Measurements from ENCODE around the gene EVC2. TPM values are rescaled to one million over a fixed set of nuclear protein-coding genes. Genes with fewer than 3 reads are reported as not detected.

EVC2 gene
- total and polyA plus RNA-seq, 9 of the 15 experiments (the other 6 are each of a cell fraction or from before 2014, with no cell fraction given): 0.03 to 0.55 (median 0.38) TPM; not detected in 1

DNA sequence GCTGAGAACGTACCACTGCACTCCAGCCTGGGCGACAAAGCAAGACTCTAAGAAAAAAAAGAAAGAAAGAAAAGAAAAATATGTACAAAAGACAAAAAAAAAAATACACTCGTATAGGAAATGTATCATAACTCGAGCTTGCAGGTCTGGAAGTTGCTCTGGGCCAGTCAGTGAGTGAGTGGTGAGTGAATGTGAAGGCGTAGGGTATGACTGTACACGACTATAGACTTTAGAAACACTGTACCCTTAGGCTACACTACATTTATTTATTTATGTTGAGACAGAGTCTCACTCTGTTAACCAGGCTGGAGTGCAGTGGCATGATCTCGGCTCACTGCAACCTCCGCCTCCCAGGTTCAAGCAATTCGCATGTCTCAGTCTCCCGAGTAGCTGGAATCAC, 29.4 kb downstream of the EVC2 start:
- FAIRE-seq (no peak), DNase-seq (ENCODE audit: extremely low read depth in 1 of 4, low spot score in 3 of 4) (no peak), ATAC-seq (no peak)
- H3K9ac ChIP-seq (ENCODE audit: insufficient read depth in 1 of 2, low read depth in 2 of 2, low read length in 2 of 2): no peak overlapping the region
- no peaks in the 10 kb centered on the region for H3K36me3 ChIP-seq (ENCODE audit: control insufficient read depth, insufficient read depth, low read length)
- H3K4me2 ChIP-seq (ENCODE audit: insufficient read depth, low read length): no peak overlapping the region
- H4K20me1 ChIP-seq (replicated peaks; ENCODE audit: control insufficient read depth, insufficient read depth, low read length): no peaks in the 10 kb centered on the region
- in situ Hi-C loops (cut with MboI): no loop called here
- H3K4me3 ChIP-seq: no peak overlapping the region
- H2AFZ ChIP-seq (ENCODE audit: low read depth, low read length): no peak overlapping the region
- no peaks in the 10 kb centered on the region for H3K9me3 ChIP-seq (replicated peaks; ENCODE audit: control insufficient read depth, insufficient read depth, low read depth, low read length)
- ChIA-PET CTCF (ENCODE audit: low intra/inter-chr PET ratio) (no interaction called here), POLR2A (no interaction called here)
- intact Hi-C loops (cut with micrococcal nuclease): no loop called here
- BruUV-seq (replicated peaks): no TSS peak
- H3K4me1 ChIP-seq (replicated peaks in 1 of 2; ENCODE audit: control insufficient read depth in 2 of 2, insufficient read depth in 2 of 2, low read length in 2 of 2): peaks cover 0 to 4% of the 10 kb centered on the region in 2 experiments; a peak in 2 of 5 replicates
- no peak overlapping the region for H3K27ac ChIP-seq (ENCODE audit: extremely low read depth, low read depth, low read length)
- H3K79me2 ChIP-seq (ENCODE audit: control insufficient read depth, insufficient read depth, low read length): no peaks in the 10 kb centered on the region
- 21% methylated on average over 6 of the region's 10 CpGs for WGBS (ENCODE audit: insufficient coverage, low coverage, missing lambda C conversion rate)
- H3K27me3 ChIP-seq (ENCODE audit: control insufficient read depth in 2 of 2, insufficient read depth in 2 of 2, low read length in 2 of 2): peaks cover 0 to 13% of the 10 kb centered on the region in 2 experiments; a peak in 1 of 5 replicates
- TF ChIP-seq NFIC (IDR thresholded peaks at IDR 0.05): no peak
- no peak for TF ChIP-seq TARDBP (IDR thresholded peaks at IDR 0.05)
- TF ChIP-seq DPF2 (IDR thresholded peaks at IDR 0.05): no peak
- no peaks in the 10 kb centered on the region for H3K9me1 ChIP-seq (ENCODE audit: control insufficient read depth, insufficient read depth, low read length)

- intact Hi-C loops (cut with micrococcal nuclease): no loop called here
- BruUV-seq (replicated peaks): no TSS peak
- no peak for FAIRE-seq
Observed at GRCh38 chr4:5676763-5677162, 31.6 kb downstream of the EVC2 start.

More at GRCh38 chr4:5676763-5677162, 31.6 kb downstream of the EVC2 start:
- H3K4me2 ChIP-seq (ENCODE audit: insufficient read depth, low read length): no peak overlapping the region
- H2AFZ ChIP-seq (ENCODE audit: low read depth, low read length): no peak overlapping the region
- ChIA-PET POLR2A (interaction anchor here (1.0 kb wide), 1 partner anchor 91 kb away, joined by 3 read pairs; no protein-coding TSS in a partner anchor), CTCF (ENCODE audit: low intra/inter-chr PET ratio) (no interaction called here)
- no peak for TF ChIP-seq ZSCAN29 (IDR thresholded peaks at IDR 0.05)
- no peak for TF ChIP-seq MTF1 (CRISPR knock-in tag; IDR thresholded peaks at IDR 0.05; ENCODE audit: borderline replicate concordance)
- TF ChIP-seq, protein P1, sequence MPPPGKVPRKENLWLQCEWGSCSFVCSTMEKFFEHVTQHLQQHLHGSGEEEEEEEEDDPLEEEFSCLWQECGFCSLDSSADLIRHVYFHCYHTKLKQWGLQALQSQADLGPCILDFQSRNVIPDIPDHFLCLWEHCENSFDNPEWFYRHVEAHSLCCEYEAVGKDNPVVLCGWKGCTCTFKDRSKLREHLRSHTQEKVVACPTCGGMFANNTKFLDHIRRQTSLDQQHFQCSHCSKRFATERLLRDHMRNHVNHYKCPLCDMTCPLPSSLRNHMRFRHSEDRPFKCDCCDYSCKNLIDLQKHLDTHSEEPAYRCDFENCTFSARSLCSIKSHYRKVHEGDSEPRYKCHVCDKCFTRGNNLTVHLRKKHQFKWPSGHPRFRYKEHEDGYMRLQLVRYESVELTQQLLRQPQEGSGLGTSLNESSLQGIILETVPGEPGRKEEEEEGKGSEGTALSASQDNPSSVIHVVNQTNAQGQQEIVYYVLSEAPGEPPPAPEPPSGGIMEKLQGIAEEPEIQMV (tag; conservative IDR thresholded peaks at IDR 0.05; ENCODE audit: low read depth): no peak
- TF ChIP-seq GTF2E2 (tag; IDR thresholded peaks at IDR 0.05): no peak
- TF ChIP-seq, protein P2, sequence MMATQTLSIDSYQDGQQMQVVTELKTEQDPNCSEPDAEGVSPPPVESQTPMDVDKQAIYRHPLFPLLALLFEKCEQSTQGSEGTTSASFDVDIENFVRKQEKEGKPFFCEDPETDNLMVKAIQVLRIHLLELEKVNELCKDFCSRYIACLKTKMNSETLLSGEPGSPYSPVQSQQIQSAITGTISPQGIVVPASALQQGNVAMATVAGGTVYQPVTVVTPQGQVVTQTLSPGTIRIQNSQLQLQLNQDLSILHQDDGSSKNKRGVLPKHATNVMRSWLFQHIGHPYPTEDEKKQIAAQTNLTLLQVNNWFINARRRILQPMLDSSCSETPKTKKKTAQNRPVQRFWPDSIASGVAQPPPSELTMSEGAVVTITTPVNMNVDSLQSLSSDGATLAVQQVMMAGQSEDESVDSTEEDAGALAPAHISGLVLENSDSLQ (IDR thresholded peaks at IDR 0.05): no peak
- no peak for TF ChIP-seq HNRNPUL1 (IDR thresholded peaks at IDR 0.05; ENCODE audit: low read length)
- TF ChIP-seq ZNF445 (CRISPR knock-in tag; IDR thresholded peaks at IDR 0.05; ENCODE audit: low read depth): no peak
- TF ChIP-seq CBX8 (IDR thresholded peaks at IDR 0.05; ENCODE audit: borderline replicate concordance, extremely low read depth, low read depth, low read length, poor library complexity, severe bottlenecking): no peak
- in situ Hi-C loops (cut with MboI): no loop called here
- H3K4me3 ChIP-seq: no peak overlapping the region
- H3K27ac ChIP-seq (ENCODE audit: extremely low read depth, low read depth, low read length): no peak overlapping the region
- H4K20me1 ChIP-seq (replicated peaks; ENCODE audit: control insufficient read depth, insufficient read depth, low read length): no peaks in the 10 kb centered on the region
- ATAC-seq (no peak), DNase-seq (ENCODE audit: extremely low read depth in 1 of 4, low spot score in 3 of 4) (no peak)
- H3K27me3 ChIP-seq (ENCODE audit: control insufficient read depth in 2 of 2, insufficient read depth in 2 of 2, low read length in 2 of 2): peaks cover 0 to 13% of the 10 kb centered on the region in 2 experiments; a peak in 1 of 5 replicates
- no peak overlapping the region for H3K9ac ChIP-seq (ENCODE audit: insufficient read depth in 1 of 2, low read depth in 2 of 2, low read length in 2 of 2)
- no peaks in the 10 kb centered on the region for H3K36me3 ChIP-seq (ENCODE audit: control insufficient read depth, insufficient read depth, low read length)
- no peaks in the 10 kb centered on the region for H3K79me2 ChIP-seq (ENCODE audit: control insufficient read depth, insufficient read depth, low read length)
- WGBS (ENCODE audit: insufficient coverage, low coverage, missing lambda C conversion rate): 11% methylated on average over 8 of the region's 8 CpGs
- no peaks in the 10 kb centered on the region for H3K9me1 ChIP-seq (ENCODE audit: control insufficient read depth, insufficient read depth, low read length)
- H3K9me3 ChIP-seq (replicated peaks; ENCODE audit: control insufficient read depth, insufficient read depth, low read depth, low read length): no peaks in the 10 kb centered on the region
- H3K4me1 ChIP-seq (replicated peaks in 1 of 2; ENCODE audit: control insufficient read depth in 2 of 2, insufficient read depth in 2 of 2, low read length in 2 of 2): no peaks in the 10 kb centered on the region
